GM12878 (cell line): ENCODE measurements around the gene COL4A2. TPM values are rescaled to one million over a fixed set of nuclear protein-coding genes. Genes with fewer than 3 reads are reported as not detected.

Experiments
- ATAC-seq: fragments of 200-7000 bp; cut with Tn5 transposase; 3 replicates; pipeline ENCODE4 v1.9.1; 2020; ENCODE audit warnings: mild to moderate bottlenecking, moderate library complexity
- BruUV-seq: library from RNA; stranded (reverse); fragments of 400-500 nt; replicated peaks from 2 replicates; lab custom pipeline; 2021; lab: Mats Ljungman, UMichigan
- CTCF ChIA-PET: fragments of 300-600 bp; sonication (Branson Sonifier 250); formaldehyde crosslinking; extraction: SDS; loops from one replicate; lab custom pipeline; 2021; ENCODE audit warnings: inconsistent platforms; lab: Yijun Ruan, JAX
- POLR2A ChIA-PET: fragments of 350-600 bp; formaldehyde crosslinking; extraction: SDS; loops from one replicate; lab custom pipeline; 2021; ENCODE audit warnings: inconsistent platforms; lab: Charles Lee
- RAD21 ChIA-PET: fragments of 300-600 bp; sonication (Branson Sonifier 250); formaldehyde crosslinking; loops from one replicate; lab custom pipeline; 2023; ENCODE audit warnings: antibody characterized with exemption; ENCODE audit not compliant: unreplicated experiment; lab: Charles Lee
- SMC1A ChIA-PET: fragments of 300-600 bp; sonication (Branson Sonifier 250); formaldehyde crosslinking; loops from one replicate; lab custom pipeline; 2023; ENCODE audit not compliant: unreplicated experiment, uncharacterized antibody; lab: Charles Lee
- DNase-seq: peaks from one replicate; pipeline ENCODE4 v3.0.0-alpha.2; 2011; ENCODE audit warnings: low read depth, low spot score
- FAIRE-seq: peaks from 3 replicates; lab custom pipeline; 2011; peaks lifted over from hg19 to GRCh38; lab: Jason Lieb, UNC
- H2AFZ ChIP-seq: 2 replicates; pipeline ENCODE4 v1.6.0; 2011; ENCODE audit warnings: low read depth, low read length, control low read depth; ENCODE audit not compliant: control insufficient read depth
- H3K27ac ChIP-seq: 2 replicates; pipeline ENCODE4 v1.5.1; 2011; ENCODE audit warnings: control low read depth; ENCODE audit not compliant: control insufficient read depth, insufficient read depth
- H3K27me3 ChIP-seq, 2 experiments: replicated peaks in 1 of 2; 2 replicates each; pipeline versions ENCODE4 v1.6.0 to v1.6.1; 2011; ENCODE audit warnings: low read length in 1 of 2; ENCODE audit not compliant: control insufficient read depth in 2 of 2, insufficient read depth in 2 of 2
- H3K36me3 ChIP-seq, 2 experiments: 2 replicates each; pipeline ENCODE4 v1.5.1; 2011; ENCODE audit warnings: low read length in 1 of 2; ENCODE audit not compliant: control insufficient read depth in 2 of 2, insufficient read depth in 2 of 2
- H3K4me1 ChIP-seq: 2 replicates; pipeline ENCODE4 v1.6.1; 2011; ENCODE audit warnings: mild to moderate bottlenecking, low read length, moderate library complexity, mixed read lengths; ENCODE audit not compliant: control insufficient read depth, insufficient read depth
- H3K4me2 ChIP-seq: 2 replicates; pipeline ENCODE4 v1.6.0; 2011; ENCODE audit warnings: control low read depth; ENCODE audit not compliant: control insufficient read depth, insufficient read depth
- H3K4me3 ChIP-seq: fragments of 200-600 bp; sonication (generic); 2 replicates; pipeline ENCODE4 v1.5.1; 2016
- H3K79me2 ChIP-seq: 2 replicates; pipeline ENCODE4 v1.6.0; 2011; ENCODE audit warnings: low read length; ENCODE audit not compliant: control insufficient read depth, insufficient read depth
- H3K9ac ChIP-seq: 2 replicates; pipeline ENCODE4 v1.8.0; 2011; ENCODE audit warnings: low read length, control low read depth, mixed read lengths; ENCODE audit not compliant: control insufficient read depth, insufficient read depth
- H3K9me3 ChIP-seq: replicated peaks from 3 replicates; pipeline ENCODE4 v1.5.1; 2011; ENCODE audit warnings: mild to moderate bottlenecking, low read length; ENCODE audit not compliant: control insufficient read depth, insufficient read depth
- H4K20me1 ChIP-seq: 2 replicates; pipeline ENCODE4 v1.6.0; 2011; ENCODE audit not compliant: control insufficient read depth, insufficient read depth
- CEBPZ ChIP-seq: fragments of 150-350 bp; IDR thresholded peaks from 2 replicates; pipeline ENCODE4 v1.6.1; 2016; ENCODE audit warnings: low read depth, low read length
- CHD4 ChIP-seq: fragments of 200-600 bp; sonication (generic); IDR thresholded peaks from 2 replicates; pipeline ENCODE4 v1.6.1; 2016; ENCODE audit warnings: mild to moderate bottlenecking
- HDAC2 ChIP-seq: fragments of 200-600 bp; sonication (generic); IDR thresholded peaks from 2 replicates; pipeline ENCODE4 v1.6.1; 2017
- IKZF2 ChIP-seq, 2 experiments: fragments of 450-650 bp; IDR thresholded peaks; 2 replicates each; pipeline ENCODE4 v1.6.1; 2017; ENCODE audit warnings: mild to moderate bottlenecking in 2 of 2, moderate library complexity in 2 of 2
- MEF2A ChIP-seq: IDR thresholded peaks from 2 replicates; pipeline ENCODE4 v1.6.1; 2011; ENCODE audit warnings: low read depth, mild to moderate bottlenecking, low read length, moderate library complexity; ENCODE audit not compliant: insufficient read depth
- SREBF2 ChIP-seq: IDR thresholded peaks from 2 replicates; pipeline ENCODE4 v1.6.1; 2012; ENCODE audit warnings: mild to moderate bottlenecking, low read length
- SRF ChIP-seq, 2 experiments: IDR thresholded peaks; 2 replicates each; pipeline ENCODE4 v1.6.1; 2011; ENCODE audit warnings: low read depth in 2 of 2, low read length in 2 of 2, mild to moderate bottlenecking in 1 of 2, moderate library complexity in 1 of 2
- TCF12 ChIP-seq: IDR thresholded peaks from 2 replicates; pipeline ENCODE4 v1.6.1; 2011; ENCODE audit warnings: low read depth, mild to moderate bottlenecking, low read length
- ZBTB33 ChIP-seq: fragments of 450-650 bp; IDR thresholded peaks from 2 replicates; pipeline ENCODE4 v1.6.1; 2017; ENCODE audit warnings: mild to moderate bottlenecking
- ZNF687 ChIP-seq: fragments of 450-650 bp; IDR thresholded peaks from 2 replicates; pipeline ENCODE4 v1.6.1; 2017; ENCODE audit warnings: mild to moderate bottlenecking, moderate library complexity
- WGBS: methylation state at CpG from one replicate; pipeline ENCODE4 v1.1.6; 2016; ENCODE audit warnings: low lambda C conversion rate; ENCODE audit not compliant: insufficient replicate concordance, insufficient coverage; ENCODE audit errors: missing lambda C conversion rate; 5-methylcytosine and 5-hydroxymethylcytosine counted together
- in situ Hi-C: fragments of 300-500 bp; cut with MboI; formaldehyde crosslinking; loops from 9 replicates; pipeline ENCODE4 v1.14.3; 2018; ENCODE audit warnings: mixed read lengths
- intact Hi-C: fragments of 100-400 bp; cut with micrococcal nuclease; formaldehyde crosslinking; loops from one replicate; pipeline ENCODE4 v1.14.2; 2022; ENCODE audit not compliant: unreplicated experiment
- polyA plus RNA-seq, 11 experiments: library from polyadenylated mRNA; depleted of rRNA in 4 of 11; unstranded in 6 of 11; stranded (reverse) in 5 of 11; fragments of >200 nt; fragmentation: Nextera tagmentation in 4 of 11; fragmentation: Illumina TruSeq in 1 of 11; extraction: Ambion mirVana in 4 of 11; extraction: Trizol in 1 of 11; gene quantifications; 1 replicate in 1 of 11; 2 replicates in 10 of 11; pipeline versions ENCODE4 v1.2.1 to v1.2.3, GENCODE V29; 2011 to 2016; ENCODE audit warnings: inconsistent platforms in 2 of 11, missing spikeins in 2 of 11, low read depth in 1 of 11
- total RNA-seq, 4 experiments: library from RNA; depleted of rRNA in 3 of 4; stranded (reverse); fragments of >200 nt in 3 of 4; fragmentation: Illumina TruSeq in 1 of 4; extraction: Trizol in 1 of 4; gene quantifications; 2 replicates each; pipeline versions ENCODE4 v1.2.1 to v1.2.3, GENCODE V29; 2013 to 2021

Gene COL4A2
- total and polyA plus RNA-seq, 10 of the 15 experiments (the other 5 are each of a cell fraction or from before 2014, with no cell fraction given): 0.16 to 1.6 (median 0.62) TPM; not detected in 3

DNA sequence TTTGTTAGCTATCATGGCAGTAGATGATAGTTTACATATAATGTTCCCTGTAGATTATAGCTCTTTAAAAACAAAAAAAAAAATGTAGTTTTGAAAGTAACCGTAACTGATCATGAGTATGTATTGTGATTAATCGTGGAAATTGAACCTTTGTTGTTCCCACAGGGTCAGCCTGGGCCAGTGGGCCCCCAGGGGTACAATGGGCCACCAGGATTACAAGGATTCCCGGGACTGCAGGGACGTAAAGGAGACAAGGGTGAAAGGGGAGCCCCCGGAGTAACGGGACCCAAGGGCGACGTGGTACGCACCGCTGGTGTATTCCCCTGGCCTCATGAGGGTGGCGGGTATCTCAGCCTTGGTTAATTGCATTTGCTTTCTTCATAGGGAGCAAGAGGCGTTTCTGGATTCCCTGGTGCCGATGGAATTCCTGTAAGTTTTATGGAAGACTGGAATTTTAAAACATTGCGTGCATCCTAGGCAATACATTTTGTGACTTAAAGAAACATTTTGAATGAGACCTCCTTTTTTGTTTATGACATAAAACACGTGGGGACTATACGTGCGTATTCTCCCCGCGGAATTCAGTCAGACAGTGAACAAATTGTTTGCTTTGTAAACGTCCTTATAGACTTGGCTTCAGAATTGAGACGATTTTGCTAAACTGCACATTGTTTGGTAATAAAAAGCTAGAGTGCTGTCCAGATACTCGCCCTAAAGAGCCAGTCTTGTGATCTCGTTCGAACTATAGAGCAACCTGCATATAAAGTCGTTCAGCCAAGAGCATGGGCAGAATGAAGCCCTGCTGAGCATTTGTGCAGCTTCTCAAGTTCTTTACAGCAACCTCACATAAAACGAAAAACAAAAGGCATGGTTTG is 117.7 kb downstream of the COL4A2 start:
- POLR2A ChIA-PET: interaction anchor here (0.6 kb wide), 2 partner anchors 208 to 1077 kb away, joined by 3 read pairs; no protein-coding TSS in a partner anchor
- SMC1A ChIA-PET: interaction anchor here (0.6 to 1.5 kb wide), 2 partner anchors 64 to 69 kb away, joined by 3 read pairs; no protein-coding TSS in a partner anchor
- no peak for ATAC-seq
- H3K4me3 ChIP-seq: no peak overlapping the region
- no peak for DNase-seq
- H3K9ac ChIP-seq: no peak overlapping the region
- 37% methylated on average over 26 of the region's 26 CpGs for WGBS
- no TSS peak for BruUV-seq
- intact Hi-C loops (no loop called here), in situ Hi-C loops (loop anchor here (25.0 kb wide), 1 partner anchor 1463 kb away; no protein-coding TSS in a partner anchor)
- no peak for FAIRE-seq
- H3K9me3 ChIP-seq: no peaks in the 10 kb centered on the region
- no peaks in the 10 kb centered on the region for H4K20me1 ChIP-seq
- no peaks in the 10 kb centered on the region for H3K36me3 ChIP-seq
- no peak overlapping the region for H2AFZ ChIP-seq
- H3K4me1 ChIP-seq: no peaks in the 10 kb centered on the region
- H3K79me2 ChIP-seq: no peaks in the 10 kb centered on the region
- H3K4me2 ChIP-seq: no peak overlapping the region
- H3K27ac ChIP-seq: no peak overlapping the region
- CTCF ChIA-PET: interaction anchor here (1.4 to 1.9 kb wide), 2 partner anchors 19 to 41 kb away, joined by 3 to 11 read pairs; no protein-coding TSS in a partner anchor
- RAD21 ChIA-PET: interaction anchor here (0.6 kb wide), 1 partner anchor 101 kb away, joined by 3 read pairs; no protein-coding TSS in a partner anchor
- peaks cover 0 to 8% of the 10 kb centered on the region in 2 experiments; a peak in 2 of 4 replicates for H3K27me3 ChIP-seq
- TF ChIP-seq MEF2A: no peak
- TF ChIP-seq CEBPZ: no peak
- TF ChIP-seq SRF (IDR thresholded peaks at IDR 0.05; ENCODE audit: low read depth in 2 of 2, low read length in 2 of 2): no peak
- TF ChIP-seq SREBF2: no peak
- no peak for TF ChIP-seq ZBTB33
- TF ChIP-seq TCF12: no peak
- TF ChIP-seq IKZF2 (IDR thresholded peaks at IDR 0.05): no peak
- TF ChIP-seq HDAC2: no peak
- TF ChIP-seq CHD4: no peak
- no peak for TF ChIP-seq ZNF687
